Endothelial cell of umbilical vein (primary cell): Measurements from ENCODE around the gene SLC12A6. TPM values are rescaled to one million over a fixed set of nuclear protein-coding genes. Genes with fewer than 3 reads are reported as not detected.

Experiments
- BruUV-seq: library from RNA; stranded (reverse); fragments of 400-500 nt; replicated peaks from 2 replicates; lab custom pipeline; 2021; lab: Mats Ljungman, UMichigan
- CTCF ChIA-PET: fragments of 300-600, 350-600 bp; sonication (Branson Sonifier 250); formaldehyde crosslinking; loops from one replicate; lab custom pipeline; 2021; ENCODE audit warnings: antibody characterized with exemption, inconsistent platforms; lab: Charles Lee
- POLR2A ChIA-PET: fragments of 300-600, 350-600 bp; sonication (Branson Sonifier 250); formaldehyde crosslinking; loops from one replicate; lab custom pipeline; 2021; ENCODE audit warnings: antibody characterized with exemption, inconsistent platforms; lab: Charles Lee
- DNase-seq: peaks from one replicate; pipeline ENCODE4 v3.0.0-alpha.2; 2011; ENCODE audit warnings: low read depth, low spot score
- FAIRE-seq: peaks from 2 replicates; lab custom pipeline; 2011; peaks lifted over from hg19 to GRCh38; lab: Jason Lieb, UNC
- H2AFZ ChIP-seq: 2 replicates; pipeline ENCODE4 v1.6.0; 2012; ENCODE audit warnings: low read depth, low read length, control low read depth, inconsistent platforms
- H3K27ac ChIP-seq: 2 replicates; pipeline ENCODE4 v1.5.1; 2011; ENCODE audit warnings: low read depth, mild to moderate bottlenecking, control low read depth, low read length, moderate library complexity; ENCODE audit not compliant: insufficient read depth
- H3K27me3 ChIP-seq, 2 experiments: 2 replicates each; pipeline versions ENCODE4 v1.6.0 to v1.6.1; 2011; ENCODE audit warnings: low read length in 2 of 2, mixed read lengths in 1 of 2; ENCODE audit not compliant: control insufficient read depth in 2 of 2, insufficient read depth in 2 of 2
- H3K36me3 ChIP-seq, 2 experiments: 2 replicates in 1 of 2; 3 replicates in 1 of 2; pipeline ENCODE4 v1.5.1; 2011; ENCODE audit warnings: low read length in 2 of 2, mild to moderate bottlenecking in 1 of 2, moderate library complexity in 1 of 2; ENCODE audit not compliant: control insufficient read depth in 2 of 2, insufficient read depth in 2 of 2; ENCODE audit errors: extremely low read depth in 1 of 2
- H3K4me1 ChIP-seq: 3 replicates; pipeline ENCODE4 v1.5.1; 2011; ENCODE audit warnings: mild to moderate bottlenecking, low read length; ENCODE audit not compliant: control insufficient read depth, insufficient read depth; ENCODE audit errors: extremely low read depth
- H3K4me2 ChIP-seq: 2 replicates; pipeline ENCODE4 v1.6.1; 2011; ENCODE audit warnings: low read length, control low read depth, mixed read lengths; ENCODE audit not compliant: insufficient read depth
- H3K4me3 ChIP-seq, 3 experiments: fragments of 200-600 bp in 1 of 3; sonication (generic), shearing (Covaris generic) in 1 of 3; replicated peaks in 1 of 3; 2 replicates each; pipeline ENCODE4 v1.5.1; 2011 to 2016; ENCODE audit warnings: control low read depth in 3 of 3, low read length in 3 of 3, mild to moderate bottlenecking in 2 of 3, inconsistent platforms in 1 of 3, low read depth in 1 of 3, moderate library complexity in 1 of 3; ENCODE audit not compliant: insufficient read depth in 1 of 3
- H3K79me2 ChIP-seq: 2 replicates; pipeline ENCODE4 v1.6.0; 2012; ENCODE audit warnings: low read length, inconsistent platforms; ENCODE audit not compliant: control insufficient read depth, insufficient read depth
- H3K9ac ChIP-seq: replicated peaks from 2 replicates; pipeline ENCODE3; 2011; ENCODE audit warnings: low read length, control low read depth; ENCODE audit not compliant: insufficient read depth; ENCODE audit errors: extremely low read depth
- H3K9me1 ChIP-seq: replicated peaks from 3 replicates; pipeline ENCODE4 v1.6.0; 2011; ENCODE audit warnings: mild to moderate bottlenecking, low read length; ENCODE audit not compliant: control insufficient read depth, insufficient read depth; ENCODE audit errors: extremely low read depth
- H3K9me3 ChIP-seq: replicated peaks from 2 replicates; pipeline ENCODE4 v1.5.1; 2012; ENCODE audit warnings: low read length, inconsistent platforms; ENCODE audit not compliant: control insufficient read depth, insufficient read depth
- H4K20me1 ChIP-seq: replicated peaks from 2 replicates; pipeline ENCODE3; 2011; ENCODE audit warnings: mild to moderate bottlenecking, low read length; ENCODE audit not compliant: control insufficient read depth, insufficient read depth; ENCODE audit errors: extremely low read depth
- GATA2 ChIP-seq: IDR thresholded peaks from 2 replicates; pipeline ENCODE4 v1.7.0; 2011; ENCODE audit warnings: low read depth, mild to moderate bottlenecking, moderate library complexity, mixed read lengths, low read length; ENCODE audit not compliant: insufficient read length, insufficient read depth
- POLR2A ChIP-seq: IDR thresholded peaks from 2 replicates; pipeline ENCODE4 v1.6.1; 2012; ENCODE audit warnings: low read depth, mild to moderate bottlenecking, control low read depth, low read length
- POLR2AphosphoS5 ChIP-seq: IDR thresholded peaks from 2 replicates; pipeline ENCODE4 v1.6.1; 2012; ENCODE audit warnings: low read depth, mild to moderate bottlenecking, control low read depth, low read length, moderate library complexity; ENCODE audit not compliant: insufficient read depth
- dilution Hi-C: fragments of 300-500 bp; cut with MboI; formaldehyde crosslinking; loops from one replicate; pipeline ENCODE4 v1.15.0; 2019; ENCODE audit warnings: low sequenced_read_pairs; ENCODE audit not compliant: extremely low pct_ligation_motif_present
- intact Hi-C: fragments of 100-400 bp; cut with micrococcal nuclease; formaldehyde crosslinking; loops from one replicate; pipeline ENCODE4 v1.10.0; 2022
- polyA plus RNA-seq, 4 experiments: library from polyadenylated mRNA; depleted of rRNA in 3 of 4; stranded (reverse) in 3 of 4; unstranded in 1 of 4; fragments of >200 nt; gene quantifications; 2 replicates each; pipeline versions ENCODE4 v1.2.1 to v1.2.3, GENCODE V29; 2011 to 2012; ENCODE audit warnings: missing spikeins in 1 of 4
- total RNA-seq: library from RNA; stranded (reverse); gene quantifications from 2 replicates; pipeline ENCODE4 v1.2.3, GENCODE V29; 2021
- TF ChIP-seq, protein P1 (sequence below), 2 donors: IDR thresholded peaks; 1 replicate in 1 of 2; 2 replicates in 1 of 2; pipeline ENCODE4 v1.5.1; 2011; ENCODE audit warnings: low read length in 2 of 2, mild to moderate bottlenecking in 2 of 2, moderate library complexity in 2 of 2, control low read depth in 1 of 2, inconsistent platforms in 1 of 2, low read depth in 1 of 2; ENCODE audit not compliant: insufficient read depth in 1 of 2; ENCODE audit errors: extremely low read depth in 1 of 2

Gene SLC12A6
- total and polyA plus RNA-seq, 2 donors (not counting 3 experiments of a cell fraction or from before 2014, with no cell fraction given): 21.4 to 27.1 TPM

DNA sequence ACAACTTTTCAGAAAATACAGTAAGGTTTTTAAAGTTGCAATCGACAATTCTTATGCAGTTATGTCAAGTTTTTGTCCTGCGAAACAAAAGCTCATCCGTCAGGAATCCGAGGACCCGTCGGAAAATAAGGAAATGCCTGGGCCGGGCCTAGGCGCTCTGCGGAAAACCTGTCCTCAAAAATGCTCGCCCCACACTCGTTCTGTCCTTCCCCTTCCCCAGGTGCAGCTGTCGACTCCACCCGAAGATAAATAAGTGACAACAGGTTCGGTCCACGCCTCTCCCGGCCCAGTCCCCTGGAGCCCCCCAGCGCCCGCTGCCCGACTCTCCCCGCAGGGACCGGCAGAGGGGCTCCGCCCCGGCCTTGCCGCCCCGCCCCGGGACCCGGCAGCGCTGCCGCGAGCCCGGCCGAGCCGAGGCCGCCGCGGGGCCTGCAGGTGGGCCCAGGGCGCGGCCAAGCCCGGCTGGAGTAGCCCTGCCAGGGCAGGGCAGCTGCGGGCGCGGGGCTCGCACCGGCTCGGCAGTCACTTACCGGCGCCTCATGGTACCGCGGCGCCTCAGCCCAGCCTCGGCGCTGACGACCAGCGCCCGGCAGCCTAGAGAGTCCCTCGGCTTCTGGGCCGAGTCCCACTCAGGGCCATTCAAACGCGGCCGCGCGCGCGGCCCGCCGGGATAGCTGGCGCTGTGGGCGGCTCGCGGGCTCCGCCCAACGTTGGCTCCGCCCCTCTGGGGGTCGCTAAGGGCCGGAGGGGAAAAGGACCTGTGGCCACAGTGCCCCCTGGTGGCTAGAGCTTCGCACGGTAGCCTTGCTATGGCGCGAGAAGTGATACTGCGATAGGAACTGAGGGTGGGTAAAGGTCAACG lies 127.9 kb downstream of the SLC12A6 start, which contains the start of gene KATNBL1:
TSS of gene KATNBL1 (minus strand) at position 676 of the 862 bp plus-strand sequence. CDS start 46,420 bp downstream, outside the sequence.
- DNase-seq (peak; percentile 93), FAIRE-seq (peak; percentile 90)
- H3K9me3 ChIP-seq: no peaks in the 10 kb centered on the region
- H3K27me3 ChIP-seq: no peaks in the 10 kb centered on the region
- peak within 1 kb of the TSS; percentile 96 to 100 (median 99) for H3K4me3 ChIP-seq
- H3K4me1 ChIP-seq: peaks cover 7% of the 10 kb centered on the region
- peak within 1 kb of the TSS; percentile 98 for H3K9ac ChIP-seq
- dilution Hi-C loops: no loop called here
- H3K27ac ChIP-seq: peak within 1 kb of the TSS; percentile 88
- TF ChIP-seq, protein P1, sequence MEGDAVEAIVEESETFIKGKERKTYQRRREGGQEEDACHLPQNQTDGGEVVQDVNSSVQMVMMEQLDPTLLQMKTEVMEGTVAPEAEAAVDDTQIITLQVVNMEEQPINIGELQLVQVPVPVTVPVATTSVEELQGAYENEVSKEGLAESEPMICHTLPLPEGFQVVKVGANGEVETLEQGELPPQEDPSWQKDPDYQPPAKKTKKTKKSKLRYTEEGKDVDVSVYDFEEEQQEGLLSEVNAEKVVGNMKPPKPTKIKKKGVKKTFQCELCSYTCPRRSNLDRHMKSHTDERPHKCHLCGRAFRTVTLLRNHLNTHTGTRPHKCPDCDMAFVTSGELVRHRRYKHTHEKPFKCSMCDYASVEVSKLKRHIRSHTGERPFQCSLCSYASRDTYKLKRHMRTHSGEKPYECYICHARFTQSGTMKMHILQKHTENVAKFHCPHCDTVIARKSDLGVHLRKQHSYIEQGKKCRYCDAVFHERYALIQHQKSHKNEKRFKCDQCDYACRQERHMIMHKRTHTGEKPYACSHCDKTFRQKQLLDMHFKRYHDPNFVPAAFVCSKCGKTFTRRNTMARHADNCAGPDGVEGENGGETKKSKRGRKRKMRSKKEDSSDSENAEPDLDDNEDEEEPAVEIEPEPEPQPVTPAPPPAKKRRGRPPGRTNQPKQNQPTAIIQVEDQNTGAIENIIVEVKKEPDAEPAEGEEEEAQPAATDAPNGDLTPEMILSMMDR (IDR thresholded peaks at IDR 0.05; ENCODE audit: extremely low read depth in 1 of 2, insufficient read depth in 1 of 2, low read depth in 1 of 2, low read length in 2 of 2): peak; percentile 93 to 94
- TF ChIP-seq GATA2 (no peak), POLR2A (peak; percentile 94), POLR2AphosphoS5 (peak; percentile 86)
- intact Hi-C loops: loop anchor here (1.0 to 2.0 kb wide), 6 partner anchors 15 to 158 kb away; partner anchors contain the start of gene LPCAT4
- POLR2A ChIA-PET: interaction anchor here (0.7 to 2.0 kb wide), 4 partner anchors 12 to 108 kb away, joined by 3 to 13 read pairs (median 4); partner anchors contain the start of genes EMC7 and PGBD4
- H4K20me1 ChIP-seq: no peaks in the 10 kb centered on the region
- peak within 1 kb of the TSS; percentile 100 for H3K4me2 ChIP-seq
- H2AFZ ChIP-seq: peak within 1 kb of the TSS; percentile 98
- CTCF ChIA-PET: interaction anchor here (0.7 to 3.3 kb wide), 31 partner anchors 8 to 472 kb away, joined by 3 to 235 read pairs (median 6); partner anchors contain the start of genes EMC4, EMC7, LPCAT4 and NOP10
- no TSS peak for BruUV-seq
- H3K36me3 ChIP-seq: no peaks in the 10 kb centered on the region
- H3K9me1 ChIP-seq: no peaks in the 10 kb centered on the region
- peaks cover 48% of the 10 kb centered on the region for H3K79me2 ChIP-seq
